Esophagus squamous epithelium (tissue), 4 donors: ENCODE results near the gene KRABD2. TPM values are rescaled to one million over a fixed set of nuclear protein-coding genes. Genes with fewer than 3 reads are reported as not detected.

Experiments
- small RNA-seq, 4 donors: library from RNA; depleted of rRNA; stranded (forward); fragments of <200 nt; gene quantifications; one replicate each; pipeline ENCODE3, GENCODE V24; 2016
- total RNA-seq, 4 donors: library from RNA; depleted of rRNA; stranded (reverse); fragments of >200 nt; gene quantifications; one replicate each; pipeline ENCODE4 v1.1.0, GENCODE V29; 2016

The KRABD2 gene

Small RNAs within 50 kb of the gene (small RNA-seq; reads per million reads assigned to genes)
- gene RF00265 = 0 to 0.15 (median 0) reads per million in 4 donors

Other genes with a start within 250 kb of the KRABD2 start
- gene PER1, start 224.3 kb downstream of the KRABD2 start, total RNA-seq = 10 to 100 TPM; 33.6 to 95.0 (median 56.3) TPM
- 10 to 100 TPM in 3 of 4 donors, 1 to 10 TPM in 1; 6.2 to 20.4 (median 12.0) TPM for gene VAMP2, start 213.8 kb downstream of the KRABD2 start, total RNA-seq
- 10 to 100 TPM; 12.7 to 21.7 (median 15.5) TPM for gene TMEM107, start 200.3 kb downstream of the KRABD2 start, total RNA-seq
- 10 to 100 TPM in 3 of 4 donors, 1 to 10 TPM in 1; 8.8 to 16.5 (median 13.4) TPM for gene BORCS6, start 186.5 kb downstream of the KRABD2 start, total RNA-seq
- 10 to 100 TPM; 11.2 to 43.7 (median 20.3) TPM for gene AURKB, start 166.1 kb downstream of the KRABD2 start, total RNA-seq
- gene CTC1, start 128.6 kb downstream of the KRABD2 start, total RNA-seq = 10 to 100 TPM in 2 of 4 donors, 1 to 10 TPM in 2; 3.2 to 16.4 (median 11.0) TPM
- 10 to 100 TPM in 3 of 4 donors, 1 to 10 TPM in 1; 8.7 to 23.0 (median 17.9) TPM for gene PFAS, start 127.4 kb downstream of the KRABD2 start, total RNA-seq
- gene RANGRF, start 88.0 kb downstream of the KRABD2 start, total RNA-seq = 10 to 100 TPM in 3 of 4 donors, 1 to 10 TPM in 1; 7.8 to 15.4 (median 12.6) TPM
- gene SLC25A35, start 81.3 kb downstream of the KRABD2 start, total RNA-seq = 1 to 10 TPM in 2 of 4 donors, under 1 TPM in 2; 0.29 to 1.3 (median 1.1) TPM
- gene ARHGEF15, start 66.5 kb downstream of the KRABD2 start, total RNA-seq = 1 to 10 TPM in 3 of 4 donors, under 1 TPM in 1; 0.27 to 7.6 (median 2.9) TPM
- gene ODF4, start 36.9 kb downstream of the KRABD2 start, total RNA-seq = not detected
- gene RPL26, start 6.5 kb upstream of the KRABD2 start, total RNA-seq = 1,000 to 10,000 TPM; 3,032 to 5,420 (median 3,306) TPM
- 10 to 100 TPM in 3 of 4 donors, 1 to 10 TPM in 1; 8.1 to 21.8 (median 14.9) TPM for gene RNF222, start 21.1 kb upstream of the KRABD2 start, total RNA-seq
- gene NDEL1, start 59.2 kb upstream of the KRABD2 start, total RNA-seq = 100 to 1,000 TPM in 1 of 4 donors, 10 to 100 TPM in 3; 67.5 to 107 (median 73.1) TPM